GM12873 (cell line): Measurements from ENCODE around the gene ERCC5.

Experiments
- CTCF ChIP-seq: IDR thresholded peaks from 2 replicates; pipeline ENCODE4 v1.5.1; 2012; ENCODE audit warnings: low read depth, mild to moderate bottlenecking, moderate library complexity, low read length, control low read depth; ENCODE audit not compliant: insufficient read depth; ENCODE audit errors: missing control alignments

ERCC5 gene

DNA sequence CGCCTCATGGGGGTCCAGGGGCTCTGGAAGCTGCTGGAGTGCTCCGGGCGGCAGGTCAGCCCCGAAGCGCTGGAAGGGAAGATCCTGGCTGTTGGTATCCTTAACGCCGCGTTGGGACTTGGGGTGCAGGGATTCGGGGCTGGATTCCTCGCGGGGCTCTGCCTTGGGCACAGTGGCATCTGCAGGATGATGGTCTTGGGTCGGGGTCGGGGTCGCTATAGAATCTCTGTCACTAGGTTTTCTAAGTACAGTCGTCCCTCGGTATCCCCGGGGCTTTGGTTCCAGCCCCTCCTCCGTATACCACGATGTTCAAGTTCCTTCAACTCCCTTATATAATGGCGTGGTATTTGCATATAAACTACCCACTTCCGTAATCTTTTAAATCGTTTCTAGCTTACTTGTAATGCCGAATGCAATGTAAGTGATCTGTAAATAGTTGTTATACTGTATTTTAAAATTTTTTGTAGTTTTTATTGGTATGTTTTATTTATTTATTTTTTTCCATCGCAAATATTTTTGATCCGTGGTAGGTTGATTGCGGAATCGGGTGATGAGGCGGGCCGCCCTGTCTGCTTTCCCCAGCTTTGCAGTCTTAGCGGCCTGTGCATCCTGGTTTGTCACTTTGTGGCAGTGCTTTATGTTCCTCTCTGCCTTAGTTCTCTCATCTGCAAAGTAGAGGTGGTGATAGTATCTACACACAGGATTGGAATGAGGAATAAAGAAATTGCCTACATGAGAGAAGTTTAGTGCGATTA, 606 bp downstream of the ERCC5 start:
- no peak for TF ChIP-seq CTCF

- TF ChIP-seq CTCF = peak; percentile 64
Observed at GRCh38 chr13:102847272-102848234, 1.7 kb downstream of the ERCC5 start.

- no peak for TF ChIP-seq CTCF
Observed at GRCh38 chr13:102848956-102849355, 3.1 kb downstream of the ERCC5 start.

- TF ChIP-seq CTCF = no peak
Observed at GRCh38 chr13:102852556-102852955, 6.7 kb downstream of the ERCC5 start.

DNA sequence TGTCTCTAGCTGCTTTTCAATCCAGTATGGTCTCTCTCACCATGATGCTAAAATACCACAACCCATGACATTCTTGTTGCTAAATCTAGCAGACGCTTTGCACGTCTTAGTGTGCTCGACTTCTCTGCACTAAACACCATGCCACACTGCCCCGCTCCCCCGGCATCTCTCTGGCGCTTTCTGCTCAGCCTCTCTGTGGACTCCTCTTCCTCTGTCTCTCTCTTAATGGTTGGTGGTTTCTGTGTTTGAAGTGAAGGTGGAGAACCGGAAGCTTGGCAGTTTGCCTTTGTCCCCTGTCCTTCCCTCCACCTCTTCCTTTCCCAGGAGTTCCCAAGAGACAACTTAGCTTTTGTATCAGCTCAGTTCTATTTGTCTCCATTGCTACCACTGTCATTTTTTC, 8.8 kb downstream of the ERCC5 start:
- TF ChIP-seq CTCF = no peak

- TF ChIP-seq CTCF = no peak
Observed at GRCh38 chr13:102856557-102856956, 10.7 kb downstream of the ERCC5 start.

- TF ChIP-seq CTCF = no peak
Observed at GRCh38 chr13:102862624-102863210, 16.9 kb downstream of the ERCC5 start.
